ENCODE data around the gene FGD3.

FGD3 gene

DNA sequence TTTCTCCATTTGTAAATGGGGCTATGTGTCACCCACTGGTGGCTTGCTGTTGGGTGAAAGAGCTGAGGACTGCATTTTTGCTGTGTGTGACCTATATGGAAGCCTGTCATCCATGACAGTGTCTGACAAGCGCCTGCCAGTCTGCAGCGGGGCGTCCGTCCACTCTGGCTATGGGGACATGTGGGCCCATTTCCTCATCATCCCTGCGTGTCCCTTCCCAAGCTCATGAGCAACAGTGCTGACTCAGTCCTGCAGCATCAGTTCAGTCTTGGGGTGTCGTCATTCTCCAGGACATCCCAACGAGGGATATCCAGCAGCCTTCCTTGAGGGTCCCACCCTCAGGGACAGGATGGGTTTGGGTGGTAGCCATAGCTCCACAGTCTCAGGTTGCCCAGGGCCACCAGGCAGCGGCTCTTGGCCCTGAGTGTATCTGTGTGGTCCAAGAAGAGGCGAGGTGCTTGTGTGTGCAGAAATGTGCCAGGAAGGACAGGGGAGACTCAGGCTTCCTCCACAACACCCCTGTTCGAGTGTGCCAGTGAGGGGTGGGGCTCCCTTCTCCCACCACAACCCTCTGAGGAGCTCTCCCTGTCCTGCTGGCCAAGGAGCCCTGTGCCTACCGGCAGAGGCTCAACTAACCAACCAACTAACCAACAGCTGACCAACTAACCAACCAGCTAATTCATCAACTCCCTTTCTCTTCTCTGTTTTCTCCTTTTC, 2.1 kb downstream of the FGD3 start:
- no peak overlapping the region for H3K4me3 ChIP-seq (ENCODE audit: low read length)
- no peak for TF ChIP-seq CTCF (conservative IDR thresholded peaks at IDR 0.05; ENCODE audit: low read length)
- no peak for DNase-seq (ENCODE audit: low read depth)

- no peak for DNase-seq (ENCODE audit: low read depth)
- H3K4me3 ChIP-seq (ENCODE audit: low read length), result no peak overlapping the region
- no peak for TF ChIP-seq CTCF (conservative IDR thresholded peaks at IDR 0.05; ENCODE audit: low read length)
These were observed 3.1 kb downstream of the FGD3 start for GRCh38 chr9:92950359-92950955.

- no peak for TF ChIP-seq CTCF (conservative IDR thresholded peaks at IDR 0.05; ENCODE audit: low read length)
- H3K4me3 ChIP-seq (ENCODE audit: low read length), result no peak overlapping the region
- no peak for DNase-seq (ENCODE audit: low read depth)
These were observed 5.7 kb downstream of the FGD3 start for GRCh38 chr9:92952906-92953610.

DNA sequence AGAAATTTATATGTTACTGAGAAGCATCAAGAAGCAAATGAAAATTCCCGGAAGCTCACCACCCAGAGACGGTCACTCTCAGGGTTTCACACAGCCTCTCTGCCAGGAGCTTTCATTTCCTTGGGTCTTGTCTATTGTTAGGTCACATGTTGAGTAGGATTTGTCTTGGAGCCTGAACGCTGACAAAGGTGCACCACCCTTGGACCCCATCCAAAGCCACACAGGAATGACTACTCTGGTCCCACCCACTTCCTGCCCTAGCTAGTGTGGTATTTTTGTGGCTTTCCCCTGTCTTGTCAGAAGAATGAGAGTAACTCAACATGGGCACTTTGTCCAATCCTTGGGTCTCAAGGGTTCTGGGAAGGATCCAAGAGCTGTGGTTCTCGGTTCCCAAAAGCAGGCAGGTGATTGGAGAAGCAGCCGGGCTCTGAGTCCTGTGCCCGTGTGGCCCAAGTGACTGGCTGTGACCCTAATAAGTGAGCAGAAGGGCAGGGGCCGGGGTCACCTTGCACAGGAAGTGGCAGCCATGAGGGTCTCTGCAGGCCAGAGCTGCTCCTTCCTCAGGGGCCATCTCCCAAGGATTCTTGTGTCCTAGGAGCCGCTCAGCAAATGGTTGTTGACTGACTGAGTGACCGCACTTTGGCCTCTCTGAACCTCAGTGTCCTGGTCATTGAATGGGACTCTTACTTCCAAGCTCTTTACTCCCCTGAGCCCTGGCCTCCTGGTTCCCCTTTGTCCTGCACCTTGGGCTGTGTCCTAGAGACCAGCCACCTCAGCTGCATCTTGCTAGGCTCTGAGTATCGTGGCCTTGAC, 6.9 kb downstream of the FGD3 start:
- no peak for TF ChIP-seq CTCF (conservative IDR thresholded peaks at IDR 0.05; ENCODE audit: low read length)
- no peak overlapping the region for H3K4me3 ChIP-seq (ENCODE audit: low read length)
- DNase-seq (ENCODE audit: low read depth), result peak; percentile 24

DNA sequence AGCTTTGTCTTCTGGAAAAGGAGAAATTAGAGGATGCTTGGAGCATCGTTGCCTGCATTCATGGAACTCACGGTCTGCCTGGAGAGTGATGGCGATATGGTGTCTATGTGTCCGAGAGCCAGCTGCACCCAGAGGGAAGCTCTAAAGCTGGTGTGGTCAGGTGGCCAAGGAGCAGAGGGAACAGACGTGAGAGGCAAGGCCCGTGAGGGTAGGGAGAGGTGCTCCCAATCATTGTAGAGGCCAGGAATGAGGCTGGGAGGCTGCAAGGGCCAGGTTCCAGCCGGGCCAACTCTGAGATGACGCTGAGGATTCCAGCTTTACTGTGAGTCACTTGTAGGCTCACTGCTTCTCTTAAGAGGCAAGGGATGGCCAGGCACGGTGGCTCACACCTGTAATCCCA, 7.6 kb downstream of the FGD3 start:
- no peak for DNase-seq (ENCODE audit: low read depth)
- H3K4me3 ChIP-seq (ENCODE audit: low read length), result no peak overlapping the region
- TF ChIP-seq CTCF (conservative IDR thresholded peaks at IDR 0.05; ENCODE audit: low read length), result no peak

DNA sequence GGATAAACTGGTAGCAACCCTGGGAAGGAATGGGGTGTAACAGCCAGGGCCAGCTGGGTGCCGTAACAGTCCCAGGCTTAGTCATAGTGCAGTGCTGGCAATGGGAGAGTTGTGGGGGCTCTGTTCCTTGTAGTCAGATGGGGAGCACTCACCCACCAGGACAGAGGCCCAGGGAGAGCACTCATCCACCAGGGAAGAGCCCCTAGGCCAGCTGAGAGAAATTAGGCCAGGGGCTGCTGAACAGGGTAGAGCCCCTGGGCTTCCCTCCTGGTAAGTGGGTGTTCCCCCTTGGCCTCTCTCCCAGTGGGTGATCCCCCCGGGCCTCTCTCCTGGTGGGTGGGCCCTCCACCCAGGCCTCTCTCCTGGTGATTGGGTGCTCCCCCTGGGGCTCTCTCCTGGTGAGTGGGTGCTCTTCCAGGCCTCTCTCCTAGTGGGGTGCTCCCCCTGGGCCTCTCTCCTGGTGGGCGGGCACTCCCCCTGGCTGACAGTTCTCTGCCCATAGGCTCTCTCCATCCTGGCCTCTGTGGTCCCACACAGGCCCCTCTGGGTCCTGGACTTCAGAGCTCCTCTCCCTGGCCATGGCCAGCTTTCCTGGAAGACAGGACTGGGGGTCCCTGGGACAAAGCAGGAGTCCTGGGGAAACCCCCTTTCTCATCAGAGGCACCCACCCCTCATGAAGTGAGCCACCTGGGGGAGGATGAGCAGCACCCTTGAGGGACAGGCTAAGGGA, 13.4 kb downstream of the FGD3 start:
- TF ChIP-seq CTCF (conservative IDR thresholded peaks at IDR 0.05; ENCODE audit: low read length), result no peak
- DNase-seq (ENCODE audit: low read depth), result no peak
- H3K4me3 ChIP-seq (ENCODE audit: low read length), result no peak overlapping the region
